HepG2 (cell line): ENCODE results near the gene PRSS27. TPM values are rescaled to one million over a fixed set of nuclear protein-coding genes. Genes with fewer than 3 reads are reported as not detected.

Source experiments
- ATAC-seq: fragments of 200-7000 bp; cut with Tn5 transposase; 3 replicates; pipeline ENCODE4 v1.9.1; 2020; ENCODE audit warnings: mild to moderate bottlenecking, moderate library complexity
- BruUV-seq: library from RNA; stranded (reverse); fragments of 400-500 nt; replicated peaks from 2 replicates; lab custom pipeline; 2021; lab: Mats Ljungman, UMichigan
- CTCF ChIA-PET: fragments of 300-600 bp; formaldehyde crosslinking; extraction: SDS; loops from one replicate; lab custom pipeline; 2021; ENCODE audit warnings: low total read pairs, inconsistent platforms, low intra/inter-chr PET ratio; lab: Yijun Ruan, JAX
- POLR2A ChIA-PET: fragments of 350-600 bp; sonication (Branson Sonifier 250); formaldehyde crosslinking; loops from one replicate; lab custom pipeline; 2020; ENCODE audit warnings: antibody characterized with exemption, inconsistent platforms; lab: Yijun Ruan, JAX
- DNase-seq: peaks from one replicate; pipeline ENCODE4 v3.0.0-alpha.2; 2015; ENCODE audit warnings: low spot score
- FAIRE-seq: peaks from 3 replicates; lab custom pipeline; 2011; peaks lifted over from hg19 to GRCh38; lab: Jason Lieb, UNC
- H2AFZ ChIP-seq: one replicate; pipeline ENCODE4 v1.6.1; 2011; ENCODE audit warnings: low read length, inconsistent platforms
- H3K27ac ChIP-seq: fragments of 300-600 bp; 3 replicates; pipeline ENCODE4 v1.8.0; 2011; ENCODE audit warnings: mixed run types, mild to moderate bottlenecking, mixed read lengths, low read length, inconsistent platforms; ENCODE audit not compliant: insufficient read depth; ENCODE audit errors: extremely low read length
- H3K27me3 ChIP-seq, 2 experiments: fragments of 200-600 bp in 1 of 2; 2 replicates in 1 of 2; 3 replicates in 1 of 2; pipeline versions ENCODE4 v1.6.0 to v1.8.0; 2011; ENCODE audit warnings: low read length in 2 of 2, mild to moderate bottlenecking in 2 of 2, moderate library complexity in 2 of 2, inconsistent platforms in 1 of 2; ENCODE audit not compliant: insufficient read depth in 2 of 2, control insufficient read depth in 1 of 2
- H3K36me3 ChIP-seq, 2 experiments: fragments of 200-600 bp in 1 of 2; replicated peaks in 1 of 2; 2 replicates in 1 of 2; 3 replicates in 1 of 2; pipeline versions ENCODE4 v1.5.1 to v1.8.0; 2011; ENCODE audit warnings: low read length in 2 of 2, inconsistent platforms in 1 of 2; ENCODE audit not compliant: insufficient read depth in 2 of 2, control insufficient read depth in 1 of 2
- H3K4me1 ChIP-seq: 2 replicates; pipeline ENCODE4 v1.5.1; 2012; ENCODE audit warnings: low read length, inconsistent platforms; ENCODE audit not compliant: insufficient read depth
- H3K4me2 ChIP-seq: 2 replicates; pipeline ENCODE4 v1.6.0; 2011; ENCODE audit warnings: low read depth, low read length, inconsistent platforms
- H3K4me3 ChIP-seq, 3 experiments: fragments of 200-600 bp in 1 of 3; sonication (generic), shearing (Covaris generic) in 1 of 3; replicated peaks in 1 of 3; 2 replicates each; pipeline ENCODE4 v1.5.1; 2011 to 2016; ENCODE audit warnings: low read length in 3 of 3, inconsistent platforms in 2 of 3, low read depth in 2 of 3, mild to moderate bottlenecking in 2 of 3, control low read depth in 1 of 3, mixed read lengths in 1 of 3; ENCODE audit not compliant: insufficient read depth in 1 of 3
- H3K79me2 ChIP-seq: one replicate; pipeline ENCODE4 v1.6.1; 2011; ENCODE audit warnings: low read length, inconsistent platforms; ENCODE audit not compliant: insufficient read depth
- H3K9ac ChIP-seq: 2 replicates; pipeline ENCODE4 v1.6.0; 2011; ENCODE audit warnings: mild to moderate bottlenecking, low read depth, low read length, inconsistent platforms; ENCODE audit not compliant: insufficient read depth
- H3K9me3 ChIP-seq: 2 replicates; pipeline ENCODE4 v1.5.1; 2012; ENCODE audit warnings: mild to moderate bottlenecking, low read length
- H4K20me1 ChIP-seq: 2 replicates; pipeline ENCODE4 v1.6.0; 2011; ENCODE audit warnings: inconsistent platforms, mild to moderate bottlenecking, low read length, moderate library complexity; ENCODE audit not compliant: insufficient read depth
- CC2D1A ChIP-seq: sonication (generic); formaldehyde crosslinking; IDR thresholded peaks from 2 replicates; pipeline ENCODE4 v1.8.1; 2023; ENCODE audit warnings: mild to moderate bottlenecking, missing genetic modification reagents
- HNRNPUL1 ChIP-seq: fragments of 200-400 bp; formaldehyde crosslinking; IDR thresholded peaks from 2 replicates; pipeline ENCODE4 v1.6.1; 2017; ENCODE audit warnings: low read depth, mild to moderate bottlenecking, low read length, moderate library complexity
- MNT ChIP-seq: fragments of 450-650 bp; IDR thresholded peaks from 2 replicates; pipeline ENCODE4 v1.6.1; 2016
- POLR2A ChIP-seq, 2 experiments: IDR thresholded peaks; 2 replicates each; pipeline ENCODE4 v1.6.1; 2011; ENCODE audit warnings: low read depth in 2 of 2, low read length in 2 of 2, mild to moderate bottlenecking in 1 of 2, moderate library complexity in 1 of 2; ENCODE audit not compliant: insufficient read depth in 1 of 2
- RAD21 ChIP-seq: fragments of 450-650 bp; formaldehyde crosslinking; IDR thresholded peaks from 2 replicates; pipeline ENCODE4 v1.5.0; 2020; ENCODE audit warnings: mild to moderate bottlenecking
- SCMH1 ChIP-seq: sonication (generic); formaldehyde crosslinking; IDR thresholded peaks from 2 replicates; pipeline ENCODE4 v1.9.0; 2021; ENCODE audit warnings: missing genetic modification reagents, mild to moderate bottlenecking, borderline replicate concordance
- SIN3B ChIP-seq: fragments of 150-350 bp; IDR thresholded peaks from 2 replicates; pipeline ENCODE4 v1.6.1; 2014; ENCODE audit warnings: low read length
- SRSF9 ChIP-seq: fragments of 200-400 bp; formaldehyde crosslinking; IDR thresholded peaks from 2 replicates; pipeline ENCODE4 v1.6.1; 2018; ENCODE audit warnings: borderline replicate concordance, mild to moderate bottlenecking, low read depth, low read length; ENCODE audit not compliant: insufficient read depth, poor library complexity, severe bottlenecking
- TARDBP ChIP-seq: sonication (generic); formaldehyde crosslinking; IDR thresholded peaks from 2 replicates; pipeline ENCODE4 v1.8.0; 2022; ENCODE audit warnings: mild to moderate bottlenecking, missing genetic modification reagents
- ZNF337 ChIP-seq: sonication (generic); formaldehyde crosslinking; IDR thresholded peaks from 2 replicates; pipeline ENCODE4 v1.5.1; 2020; ENCODE audit warnings: missing genetic modification reagents, low read depth, mild to moderate bottlenecking, borderline replicate concordance
- ZNF33A ChIP-seq: sonication (generic); formaldehyde crosslinking; IDR thresholded peaks from 2 replicates; pipeline ENCODE4 v1.5.1; 2020; ENCODE audit warnings: missing genetic modification reagents, mild to moderate bottlenecking, moderate library complexity, borderline replicate concordance
- ZNF432 ChIP-seq: sonication (generic); formaldehyde crosslinking; IDR thresholded peaks from 2 replicates; pipeline ENCODE4 v1.5.0; 2020; ENCODE audit warnings: missing genetic modification reagents, mild to moderate bottlenecking, borderline replicate concordance
- ZNF674 ChIP-seq: sonication (generic); formaldehyde crosslinking; IDR thresholded peaks from 2 replicates; pipeline ENCODE4 v1.5.0; 2020; ENCODE audit warnings: low read depth, mild to moderate bottlenecking, missing genetic modification reagents
- ZNF740 ChIP-seq: sonication (generic); formaldehyde crosslinking; IDR thresholded peaks from 2 replicates; pipeline ENCODE4 v1.4.0; 2020; ENCODE audit warnings: missing genetic modification reagents
- ZNF772 ChIP-seq: sonication (generic); formaldehyde crosslinking; IDR thresholded peaks from 2 replicates; pipeline ENCODE4 v1.5.0; 2020; ENCODE audit warnings: mild to moderate bottlenecking, missing genetic modification reagents
- WGBS: methylation state at CpG from one replicate; pipeline ENCODE4 v1.1.6; 2017; ENCODE audit warnings: low lambda C conversion rate; 5-methylcytosine and 5-hydroxymethylcytosine counted together
- in situ Hi-C: cut with HindIII; loops from 2 replicates; pipeline ENCODE4 v1.10.0; 2017; ENCODE audit warnings: low pct_unique_long_range_greater_than_20kb; ENCODE audit not compliant: extremely low pct_ligation_motif_present
- intact Hi-C: fragments of 100-400 bp; cut with micrococcal nuclease; formaldehyde crosslinking; loops from one replicate; pipeline ENCODE4 v1.10.0; 2022; ENCODE audit not compliant: unreplicated experiment
- polyA plus RNA-seq, 8 experiments: library from polyadenylated mRNA; depleted of rRNA in 3 of 8; stranded (reverse) in 7 of 8; unstranded in 1 of 8; fragments of >200 nt; fragmentation: Illumina TruSeq in 4 of 8; extraction: Trizol in 4 of 8; gene quantifications; 2 replicates each; pipeline versions ENCODE4 v1.2.1 to v1.2.3, GENCODE V29; 2011 to 2016; ENCODE audit warnings: low read depth in 4 of 8, missing spikeins in 1 of 8, mixed read lengths in 1 of 8; ENCODE audit not compliant: insufficient read depth in 1 of 8
- total RNA-seq, 5 experiments: library from RNA; depleted of rRNA; stranded (reverse); fragments of >200 nt; fragmentation: Illumina TruSeq; extraction: Trizol; gene quantifications; 2 replicates each; pipeline ENCODE4 v1.2.3, GENCODE V29; 2016; ENCODE audit warnings: low read depth in 1 of 5
- TF ChIP-seq, protein P1 (sequence below): sonication (generic); formaldehyde crosslinking; IDR thresholded peaks from 2 replicates; pipeline ENCODE4 v1.4.0; 2020; ENCODE audit warnings: low read depth, mild to moderate bottlenecking, missing genetic modification reagents

Gene PRSS27
- total and polyA plus RNA-seq, 2 of the 13 experiments (the other 11 are each of a cell fraction or from before 2014, with no cell fraction given), result 0.20 to 0.73 TPM

GRCh38 chr16:2710711-2711231 lies 9.3 kb downstream of the PRSS27 start:
- H3K4me2 ChIP-seq, result no peak overlapping the region
- POLR2A ChIA-PET, result interaction anchor here (1.1 kb wide), 1 partner anchor 28 kb away, joined by 4 read pairs; the partner anchor contains the start of gene KCTD5
- DNase-seq (no peak), FAIRE-seq (no peak), ATAC-seq (no peak)
- no peak overlapping the region for H2AFZ ChIP-seq
- CTCF ChIA-PET, result no interaction called here
- no peaks in the 10 kb centered on the region for H4K20me1 ChIP-seq
- intact Hi-C loops (no loop called here), in situ Hi-C loops (no loop called here)
- H3K79me2 ChIP-seq, result no peaks in the 10 kb centered on the region
- H3K9ac ChIP-seq, result no peak overlapping the region
- peaks cover 5 to 28% of the 10 kb centered on the region in 2 experiments for H3K27me3 ChIP-seq
- peaks cover 10 to 16% of the 10 kb centered on the region in 2 experiments; a peak in 3 of 5 replicates for H3K36me3 ChIP-seq
- H3K4me1 ChIP-seq, result no peaks in the 10 kb centered on the region
- no TSS peak for BruUV-seq
- 76% methylated on average over 8 of the region's 11 CpGs for WGBS
- no peak for TF ChIP-seq ZNF432 (CRISPR knock-in tag)
- no peak for TF ChIP-seq HNRNPUL1
- TF ChIP-seq ZNF337, result no peak
- TF ChIP-seq ZNF674 (CRISPR knock-in tag), result no peak
- TF ChIP-seq CC2D1A (CRISPR knock-in tag), result no peak
- 0 out of 4 replicates have a peak, but pooled peaks of 1 of the 2 experiments have one; percentile 33 for TF ChIP-seq POLR2A (IDR thresholded peaks at IDR 0.05; ENCODE audit: insufficient read depth in 1 of 2, low read depth in 2 of 2, low read length in 2 of 2)
- no peak for TF ChIP-seq RAD21
- TF ChIP-seq SCMH1, result no peak
- TF ChIP-seq MNT, result peak; percentile 99
- TF ChIP-seq TARDBP (CRISPR knock-in tag), result peak; percentile 51; the same call in 1 of the 2 replicates
- TF ChIP-seq ZNF772 (CRISPR knock-in tag), result no peak
- TF ChIP-seq, protein P1, sequence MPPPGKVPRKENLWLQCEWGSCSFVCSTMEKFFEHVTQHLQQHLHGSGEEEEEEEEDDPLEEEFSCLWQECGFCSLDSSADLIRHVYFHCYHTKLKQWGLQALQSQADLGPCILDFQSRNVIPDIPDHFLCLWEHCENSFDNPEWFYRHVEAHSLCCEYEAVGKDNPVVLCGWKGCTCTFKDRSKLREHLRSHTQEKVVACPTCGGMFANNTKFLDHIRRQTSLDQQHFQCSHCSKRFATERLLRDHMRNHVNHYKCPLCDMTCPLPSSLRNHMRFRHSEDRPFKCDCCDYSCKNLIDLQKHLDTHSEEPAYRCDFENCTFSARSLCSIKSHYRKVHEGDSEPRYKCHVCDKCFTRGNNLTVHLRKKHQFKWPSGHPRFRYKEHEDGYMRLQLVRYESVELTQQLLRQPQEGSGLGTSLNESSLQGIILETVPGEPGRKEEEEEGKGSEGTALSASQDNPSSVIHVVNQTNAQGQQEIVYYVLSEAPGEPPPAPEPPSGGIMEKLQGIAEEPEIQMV (CRISPR knock-in tag), result no peak
- no peak for TF ChIP-seq SIN3B
- TF ChIP-seq SRSF9, result no peak
- no peak for TF ChIP-seq ZNF33A
- 0 out of 2 replicates have a peak, but pooled peaks have one; percentile 25 for TF ChIP-seq ZNF740
- H3K4me3 ChIP-seq, result no peak overlapping the region
- H3K27ac ChIP-seq, result no peak overlapping the region
- no peaks in the 10 kb centered on the region for H3K9me3 ChIP-seq
